Natural killer cell (primary cell): ENCODE data around the gene NUP42. TPM values are rescaled to one million over a fixed set of nuclear protein-coding genes. Genes with fewer than 3 reads are reported as not detected.

Experiments
- ATAC-seq, 3 donors: fragments of 150-1000 bp in 2 of 3; fragments of 200-7000 bp in 1 of 3; cut with Tn5 transposase; 1 replicate in 1 of 3; 2 replicates in 2 of 3; pipeline ENCODE4 v1.10.0; 2021; ENCODE audit warnings: mild to moderate bottlenecking in 2 of 3, moderate library complexity in 2 of 3
- DNase-seq, 2 donors: peaks; one replicate each; pipeline versions ENCODE4 v3.0.0 to v3.0.0-alpha.2; 2013 to 2021; ENCODE audit warnings: mixed read lengths in 1 of 2
- H3K27ac ChIP-seq: one replicate; pipeline ENCODE4 v1.5.1; 2013; ENCODE audit warnings: mild to moderate bottlenecking, low read length
- H3K27me3 ChIP-seq: one replicate; pipeline ENCODE4 v1.6.1; 2013; ENCODE audit warnings: low read length; ENCODE audit not compliant: control insufficient read depth, insufficient read depth
- H3K36me3 ChIP-seq: one replicate; pipeline ENCODE4 v1.6.1; 2013; ENCODE audit warnings: low read length; ENCODE audit not compliant: control insufficient read depth, insufficient read depth
- H3K4me1 ChIP-seq: one replicate; pipeline ENCODE4 v1.6.1; 2013; ENCODE audit warnings: low read length; ENCODE audit not compliant: control insufficient read depth, insufficient read depth
- H3K4me3 ChIP-seq: one replicate; pipeline ENCODE4 v1.5.1; 2013; ENCODE audit warnings: low read length
- H3K9me3 ChIP-seq: one replicate; pipeline ENCODE4 v1.6.1; 2013; ENCODE audit warnings: low read length; ENCODE audit not compliant: control insufficient read depth, insufficient read depth
- H3K27ac Mint-ChIP-seq, 2 donors: one replicate each; pipeline ENCODE4 v1.8.0; 2022; ENCODE audit warnings: mild to moderate bottlenecking in 2 of 2, mixed read lengths in 2 of 2, moderate library complexity in 1 of 2
- H3K27me3 Mint-ChIP-seq, 2 donors: one replicate each; pipeline ENCODE4 v1.8.0; 2022; ENCODE audit warnings: low read depth in 2 of 2, mixed read lengths in 2 of 2
- H3K36me3 Mint-ChIP-seq: one replicate; pipeline ENCODE4 v1.8.0; 2022; ENCODE audit warnings: mixed read lengths
- H3K4me1 Mint-ChIP-seq, 2 donors: one replicate each; pipeline ENCODE4 v1.8.0; 2022; ENCODE audit warnings: mixed read lengths in 2 of 2
- H3K4me3 Mint-ChIP-seq: one replicate; pipeline ENCODE4 v1.8.0; 2022; ENCODE audit warnings: mild to moderate bottlenecking, moderate library complexity, mixed read lengths
- H3K9me3 Mint-ChIP-seq, 2 donors: one replicate each; pipeline ENCODE4 v1.8.0; 2022; ENCODE audit warnings: mixed read lengths in 2 of 2
- CTCF ChIP-seq: fragments of 200-600 bp; IDR thresholded peaks from one replicate; pipeline ENCODE4 v1.8.0; 2022; ENCODE audit warnings: antibody characterized with exemption
- WGBS: methylation state at CpG from one replicate; pipeline ENCODE4 v1.1.7; 2013; ENCODE audit warnings: missing lambda C conversion rate; ENCODE audit not compliant: insufficient coverage; 5-methylcytosine and 5-hydroxymethylcytosine counted together
- intact Hi-C: fragments of 100-400 bp; cut with micrococcal nuclease; formaldehyde crosslinking; loops from one replicate; pipeline ENCODE4 v1.14.2; 2022
- total RNA-seq, 4 donors: library from RNA; stranded (reverse); fragments of 120-200 nt in 1 of 4; gene quantifications; one replicate each; pipeline versions ENCODE4 v1.2.3 to v1.2.4, GENCODE V29; 2013 to 2022

NUP42 gene
- 10 to 100 TPM; 37.5 to 41.6 (median 40.2) TPM for total RNA-seq
- 66.8 TPM for total RNA-seq (2013)

GRCh38 chr7:23181684-23182553 lies at the start of gene NUP42:
Gene NUP42 (plus strand): TSS chr7:23182048. CDS start chr7:23182086, 38 bp downstream.
- peaks cover 0 to 3% of the 10 kb centered on the region in 2 donors for H3K27me3 Mint-ChIP-seq
- peaks cover 11% of the 10 kb centered on the region for H3K36me3 ChIP-seq
- H3K27ac ChIP-seq = peak within 1 kb of the TSS; percentile 93
- peak within 1 kb of the TSS; percentile 96 for H3K4me3 Mint-ChIP-seq
- H3K4me3 ChIP-seq = peak within 1 kb of the TSS; percentile 87
- WGBS = under 1% methylated on average over 62 of the region's 63 CpGs
- no peaks in the 10 kb centered on the region for H3K27me3 ChIP-seq
- DNase-seq = peak; percentile 94 to 98
- no peaks in the 10 kb centered on the region for H3K36me3 Mint-ChIP-seq
- peak within 1 kb of the TSS; percentile 99 for H3K27ac Mint-ChIP-seq
- H3K4me1 ChIP-seq = peaks cover 18% of the 10 kb centered on the region
- TF ChIP-seq CTCF = no peak
- H3K4me1 Mint-ChIP-seq = peaks cover 23 to 29% of the 10 kb centered on the region in 2 donors
- intact Hi-C loops = loop anchor here (1.0 kb wide), 3 partner anchors 77 to 168 kb away; partner anchors contain the start of genes HYCC1, KLHL7 and MALSU1
- H3K9me3 ChIP-seq = no peaks in the 10 kb centered on the region
- ATAC-seq = peak; percentile 90 to 98 (median 93)
- H3K9me3 Mint-ChIP-seq = no peaks in the 10 kb centered on the region

- H3K27me3 Mint-ChIP-seq = no peaks in the 10 kb centered on the region
- H3K4me1 ChIP-seq = no peaks in the 10 kb centered on the region
Observed at GRCh38 chr7:23133797-23134196, 48.1 kb upstream of the NUP42 start.

GRCh38 chr7:23135755-23136154 lies 46.1 kb upstream of the NUP42 start:
- ATAC-seq (no peak), DNase-seq (no peak)
- H3K9me3 ChIP-seq = no peaks in the 10 kb centered on the region
- H3K4me3 Mint-ChIP-seq = no peak overlapping the region
- WGBS = 100% methylated on average over 1 of the region's 1 CpG
- H3K27ac Mint-ChIP-seq = no peak overlapping the region
- H3K27me3 Mint-ChIP-seq = no peaks in the 10 kb centered on the region
- H3K36me3 ChIP-seq = no peaks in the 10 kb centered on the region
- peaks cover 6% of the 10 kb centered on the region for H3K36me3 Mint-ChIP-seq
- H3K4me3 ChIP-seq = no peak overlapping the region
- H3K27me3 ChIP-seq = no peaks in the 10 kb centered on the region
- no peaks in the 10 kb centered on the region for H3K9me3 Mint-ChIP-seq
- no peaks in the 10 kb centered on the region for H3K4me1 ChIP-seq
- intact Hi-C loops = no loop called here
- H3K4me1 Mint-ChIP-seq = no peaks in the 10 kb centered on the region
- TF ChIP-seq CTCF = no peak
- H3K27ac ChIP-seq = no peak overlapping the region

More at GRCh38 chr7:23133797-23134196, 48.1 kb upstream of the NUP42 start:
- no peaks in the 10 kb centered on the region for H3K27me3 ChIP-seq
- Mint-ChIP-seq H3K9me3 (no peaks in the 10 kb centered on the region), H3K27ac (no peak overlapping the region), H3K36me3 (peaks cover 6% of the 10 kb centered on the region), H3K4me3 (no peak overlapping the region), H3K4me1 (no peaks in the 10 kb centered on the region)
- intact Hi-C loops = no loop called here
- DNase-seq (no peak), ATAC-seq (no peak)
- no peaks in the 10 kb centered on the region for H3K36me3 ChIP-seq
- H3K9me3 ChIP-seq = no peaks in the 10 kb centered on the region
- H3K4me3 ChIP-seq = no peak overlapping the region
- H3K27ac ChIP-seq = no peak overlapping the region
- TF ChIP-seq CTCF = no peak
